ENCODE results near the gene CNGA2.

- TF ChIP-seq CTCF (conservative IDR thresholded peaks at IDR 0.05; ENCODE audit: low read depth in 2 of 2) (no peak), EZH2 (IDR thresholded peaks at IDR 0.05; ENCODE audit: low read depth, unreplicated experiment) (no peak)
- TF ChIP-seq, protein P1, sequence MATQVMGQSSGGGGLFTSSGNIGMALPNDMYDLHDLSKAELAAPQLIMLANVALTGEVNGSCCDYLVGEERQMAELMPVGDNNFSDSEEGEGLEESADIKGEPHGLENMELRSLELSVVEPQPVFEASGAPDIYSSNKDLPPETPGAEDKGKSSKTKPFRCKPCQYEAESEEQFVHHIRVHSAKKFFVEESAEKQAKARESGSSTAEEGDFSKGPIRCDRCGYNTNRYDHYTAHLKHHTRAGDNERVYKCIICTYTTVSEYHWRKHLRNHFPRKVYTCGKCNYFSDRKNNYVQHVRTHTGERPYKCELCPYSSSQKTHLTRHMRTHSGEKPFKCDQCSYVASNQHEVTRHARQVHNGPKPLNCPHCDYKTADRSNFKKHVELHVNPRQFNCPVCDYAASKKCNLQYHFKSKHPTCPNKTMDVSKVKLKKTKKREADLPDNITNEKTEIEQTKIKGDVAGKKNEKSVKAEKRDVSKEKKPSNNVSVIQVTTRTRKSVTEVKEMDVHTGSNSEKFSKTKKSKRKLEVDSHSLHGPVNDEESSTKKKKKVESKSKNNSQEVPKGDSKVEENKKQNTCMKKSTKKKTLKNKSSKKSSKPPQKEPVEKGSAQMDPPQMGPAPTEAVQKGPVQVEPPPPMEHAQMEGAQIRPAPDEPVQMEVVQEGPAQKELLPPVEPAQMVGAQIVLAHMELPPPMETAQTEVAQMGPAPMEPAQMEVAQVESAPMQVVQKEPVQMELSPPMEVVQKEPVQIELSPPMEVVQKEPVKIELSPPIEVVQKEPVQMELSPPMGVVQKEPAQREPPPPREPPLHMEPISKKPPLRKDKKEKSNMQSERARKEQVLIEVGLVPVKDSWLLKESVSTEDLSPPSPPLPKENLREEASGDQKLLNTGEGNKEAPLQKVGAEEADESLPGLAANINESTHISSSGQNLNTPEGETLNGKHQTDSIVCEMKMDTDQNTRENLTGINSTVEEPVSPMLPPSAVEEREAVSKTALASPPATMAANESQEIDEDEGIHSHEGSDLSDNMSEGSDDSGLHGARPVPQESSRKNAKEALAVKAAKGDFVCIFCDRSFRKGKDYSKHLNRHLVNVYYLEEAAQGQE (IDR thresholded peaks at IDR 0.05; ENCODE audit: unreplicated experiment) = no peak
Observed at GRCh38 chrX:151710457-151710856, 24.1 kb upstream of the CNGA2 start.

Measured in GM23338 (cell line).